Measurements from ENCODE around the gene STK39. TPM values are rescaled to one million over a fixed set of nuclear protein-coding genes. Genes with fewer than 3 reads are reported as not detected.

STK39 gene
- total and polyA plus RNA-seq, 2 donors from 2014 or later: 15.9 to 27.1 TPM

DNA sequence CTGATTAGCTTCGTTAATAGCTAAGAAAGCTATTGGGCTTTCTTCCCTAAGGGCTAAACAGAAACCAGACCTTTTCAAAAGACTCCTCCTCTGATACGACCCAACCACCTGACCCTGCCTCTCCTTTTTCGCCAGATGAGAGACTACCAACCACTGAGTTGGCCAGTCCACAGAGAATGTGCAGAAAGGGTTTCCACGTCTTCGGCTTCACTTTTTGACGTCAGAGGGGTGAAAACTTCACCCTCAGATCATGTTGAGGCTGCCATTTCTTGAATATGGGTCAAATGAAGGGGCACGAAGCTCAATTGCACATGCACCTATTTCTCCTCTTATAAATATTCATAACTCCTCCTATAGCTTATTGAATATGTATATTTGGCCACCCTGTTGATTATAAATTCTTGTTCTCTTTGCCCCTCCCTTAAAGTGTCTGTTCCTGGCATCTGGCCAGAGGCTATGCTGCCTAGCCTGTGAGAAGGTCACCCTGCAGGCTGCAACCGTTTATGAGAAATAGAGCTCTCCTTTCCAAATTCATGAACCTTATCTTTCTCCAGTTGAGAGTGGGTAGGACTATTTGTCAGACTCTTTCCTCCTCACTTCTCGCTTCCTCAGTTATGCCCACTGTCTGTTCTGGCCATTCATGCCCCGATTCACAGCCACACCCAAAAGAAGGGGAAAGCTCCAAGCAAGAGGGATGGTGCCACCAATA is 301.6 kb downstream of the STK39 start:
- TF ChIP-seq, protein P1, sequence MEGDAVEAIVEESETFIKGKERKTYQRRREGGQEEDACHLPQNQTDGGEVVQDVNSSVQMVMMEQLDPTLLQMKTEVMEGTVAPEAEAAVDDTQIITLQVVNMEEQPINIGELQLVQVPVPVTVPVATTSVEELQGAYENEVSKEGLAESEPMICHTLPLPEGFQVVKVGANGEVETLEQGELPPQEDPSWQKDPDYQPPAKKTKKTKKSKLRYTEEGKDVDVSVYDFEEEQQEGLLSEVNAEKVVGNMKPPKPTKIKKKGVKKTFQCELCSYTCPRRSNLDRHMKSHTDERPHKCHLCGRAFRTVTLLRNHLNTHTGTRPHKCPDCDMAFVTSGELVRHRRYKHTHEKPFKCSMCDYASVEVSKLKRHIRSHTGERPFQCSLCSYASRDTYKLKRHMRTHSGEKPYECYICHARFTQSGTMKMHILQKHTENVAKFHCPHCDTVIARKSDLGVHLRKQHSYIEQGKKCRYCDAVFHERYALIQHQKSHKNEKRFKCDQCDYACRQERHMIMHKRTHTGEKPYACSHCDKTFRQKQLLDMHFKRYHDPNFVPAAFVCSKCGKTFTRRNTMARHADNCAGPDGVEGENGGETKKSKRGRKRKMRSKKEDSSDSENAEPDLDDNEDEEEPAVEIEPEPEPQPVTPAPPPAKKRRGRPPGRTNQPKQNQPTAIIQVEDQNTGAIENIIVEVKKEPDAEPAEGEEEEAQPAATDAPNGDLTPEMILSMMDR (IDR thresholded peaks at IDR 0.05; ENCODE audit: borderline replicate concordance, extremely low read depth, insufficient read depth): no peak

DNA sequence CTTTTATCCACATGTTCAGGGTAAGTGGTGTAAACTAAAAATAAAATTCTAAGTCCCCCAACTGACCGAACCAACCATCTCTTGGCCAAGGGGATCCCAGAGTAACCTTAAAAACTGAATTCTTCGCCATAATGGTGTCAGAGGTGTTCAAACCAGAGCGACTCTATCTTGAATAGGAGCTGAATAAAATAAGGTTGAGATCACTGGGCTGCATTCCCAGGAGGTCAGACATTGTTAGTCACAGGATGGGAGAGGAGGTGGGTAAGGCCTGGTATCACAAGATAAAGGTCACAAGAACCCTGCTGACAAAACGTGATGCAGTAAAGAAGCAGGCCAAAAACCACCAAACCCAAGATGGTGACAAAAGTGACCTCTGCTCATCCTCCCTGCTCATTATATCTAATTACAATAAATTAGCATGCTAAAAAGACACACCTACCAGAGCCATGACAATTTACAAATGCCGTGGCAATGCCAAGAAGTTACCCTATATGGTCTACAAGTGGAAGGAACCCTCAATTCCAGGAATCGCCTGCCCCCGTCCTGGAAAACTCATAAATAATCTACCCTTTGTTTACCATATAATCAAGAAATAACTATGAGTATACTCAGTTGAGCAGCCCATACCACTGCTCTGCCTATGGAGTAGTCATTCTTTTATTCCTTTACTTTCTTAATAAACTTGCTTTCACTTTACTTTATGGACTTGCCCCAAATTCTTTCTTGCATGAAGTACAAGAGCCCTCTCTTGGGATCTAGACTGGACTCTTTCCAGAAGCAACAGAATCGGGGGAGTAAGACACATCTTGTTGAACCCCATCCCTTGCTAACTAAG is 302.4 kb downstream of the STK39 start:
- Histone ChIP-seq H3K4me3 (ENCODE audit: low read length in 3 of 3) (no peak overlapping the region), H3K9me3 (ENCODE audit: control insufficient read depth in 2 of 3, insufficient read depth in 1 of 3, low read length in 3 of 3) (no peaks in the 10 kb centered on the region), H3K4me1 (ENCODE audit: control insufficient read depth in 2 of 3, insufficient read depth in 2 of 3, low read depth in 1 of 3, low read length in 3 of 3) (no peaks in the 10 kb centered on the region), H3K27ac (ENCODE audit: low read depth in 2 of 2, low read length in 2 of 2) (no peak overlapping the region), H3K9ac (ENCODE audit: low read length in 3 of 3) (no peak overlapping the region), H3K27me3 (ENCODE audit: control insufficient read depth, insufficient read depth, low read length) (no peaks in the 10 kb centered on the region), H3K36me3 (ENCODE audit: control insufficient read depth in 2 of 3, insufficient read depth in 3 of 3, low read length in 3 of 3) (no peaks in the 10 kb centered on the region)
- no peak for DNase-seq
- intact Hi-C loops (cut with DNase I): no loop called here
- FAIRE-seq: no peak
- TF ChIP-seq, protein P1 (IDR thresholded peaks at IDR 0.05; ENCODE audit: borderline replicate concordance, extremely low read depth, insufficient read depth): no peak

More for the DNA sequence above, 301.6 kb downstream of the STK39 start:
- Histone ChIP-seq H3K27ac (ENCODE audit: low read depth in 2 of 2, low read length in 2 of 2) (no peak overlapping the region), H3K4me3 (ENCODE audit: low read length in 3 of 3) (no peak overlapping the region), H3K4me1 (ENCODE audit: control insufficient read depth in 2 of 3, insufficient read depth in 2 of 3, low read depth in 1 of 3, low read length in 3 of 3) (no peaks in the 10 kb centered on the region), H3K9me3 (ENCODE audit: control insufficient read depth in 2 of 3, insufficient read depth in 1 of 3, low read length in 3 of 3) (no peaks in the 10 kb centered on the region), H3K27me3 (ENCODE audit: control insufficient read depth, insufficient read depth, low read length) (no peaks in the 10 kb centered on the region), H3K9ac (ENCODE audit: low read length in 3 of 3) (no peak overlapping the region), H3K36me3 (ENCODE audit: control insufficient read depth in 2 of 3, insufficient read depth in 3 of 3, low read length in 3 of 3) (no peaks in the 10 kb centered on the region)
- intact Hi-C loops (cut with DNase I): no loop called here
- DNase-seq (no peak), FAIRE-seq (no peak)

DNA sequence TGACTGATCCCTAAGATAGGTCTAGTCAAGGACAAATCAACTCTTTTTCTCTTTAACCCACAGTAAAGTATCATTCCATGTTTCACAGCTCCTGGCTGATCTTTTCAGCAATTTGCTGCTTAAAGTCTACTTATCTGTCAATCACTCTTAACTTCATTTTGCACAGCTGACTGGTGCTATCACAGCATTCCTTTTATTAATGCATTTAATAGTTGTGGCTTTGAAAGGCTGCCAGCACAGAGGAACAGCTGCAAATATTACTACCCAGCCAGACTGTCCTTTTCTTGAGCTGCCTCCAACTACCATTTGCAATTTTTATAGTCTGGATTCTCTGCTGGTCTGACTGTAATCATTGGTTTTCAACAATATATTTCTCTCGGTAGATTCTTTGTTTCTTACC is 303.5 kb downstream of the STK39 start:
- Histone ChIP-seq H3K9me3 (ENCODE audit: control insufficient read depth in 2 of 3, insufficient read depth in 1 of 3, low read length in 3 of 3) (no peaks in the 10 kb centered on the region), H3K27ac (ENCODE audit: low read depth in 2 of 2, low read length in 2 of 2) (no peak overlapping the region), H3K36me3 (ENCODE audit: control insufficient read depth in 2 of 3, insufficient read depth in 3 of 3, low read length in 3 of 3) (no peaks in the 10 kb centered on the region), H3K4me3 (ENCODE audit: low read length in 3 of 3) (no peak overlapping the region), H3K9ac (ENCODE audit: low read length in 3 of 3) (no peak overlapping the region), H3K4me1 (ENCODE audit: control insufficient read depth in 2 of 3, insufficient read depth in 2 of 3, low read depth in 1 of 3, low read length in 3 of 3) (no peaks in the 10 kb centered on the region), H3K27me3 (ENCODE audit: control insufficient read depth, insufficient read depth, low read length) (no peaks in the 10 kb centered on the region)
- FAIRE-seq (no peak), DNase-seq (no peak)
- intact Hi-C loops (cut with DNase I): no loop called here
- TF ChIP-seq, protein P1 (IDR thresholded peaks at IDR 0.05; ENCODE audit: borderline replicate concordance, extremely low read depth, insufficient read depth): no peak

Data from kidney (tissue), 14 donors.